ENCODE measurements around the gene POFUT2. TPM values are rescaled to one million over a fixed set of nuclear protein-coding genes. Genes with fewer than 3 reads are reported as not detected.

The POFUT2 gene
- total RNA-seq, 4 donors from 2014 or later = 6.2 to 49.7 (median 24.6) TPM

DNA sequence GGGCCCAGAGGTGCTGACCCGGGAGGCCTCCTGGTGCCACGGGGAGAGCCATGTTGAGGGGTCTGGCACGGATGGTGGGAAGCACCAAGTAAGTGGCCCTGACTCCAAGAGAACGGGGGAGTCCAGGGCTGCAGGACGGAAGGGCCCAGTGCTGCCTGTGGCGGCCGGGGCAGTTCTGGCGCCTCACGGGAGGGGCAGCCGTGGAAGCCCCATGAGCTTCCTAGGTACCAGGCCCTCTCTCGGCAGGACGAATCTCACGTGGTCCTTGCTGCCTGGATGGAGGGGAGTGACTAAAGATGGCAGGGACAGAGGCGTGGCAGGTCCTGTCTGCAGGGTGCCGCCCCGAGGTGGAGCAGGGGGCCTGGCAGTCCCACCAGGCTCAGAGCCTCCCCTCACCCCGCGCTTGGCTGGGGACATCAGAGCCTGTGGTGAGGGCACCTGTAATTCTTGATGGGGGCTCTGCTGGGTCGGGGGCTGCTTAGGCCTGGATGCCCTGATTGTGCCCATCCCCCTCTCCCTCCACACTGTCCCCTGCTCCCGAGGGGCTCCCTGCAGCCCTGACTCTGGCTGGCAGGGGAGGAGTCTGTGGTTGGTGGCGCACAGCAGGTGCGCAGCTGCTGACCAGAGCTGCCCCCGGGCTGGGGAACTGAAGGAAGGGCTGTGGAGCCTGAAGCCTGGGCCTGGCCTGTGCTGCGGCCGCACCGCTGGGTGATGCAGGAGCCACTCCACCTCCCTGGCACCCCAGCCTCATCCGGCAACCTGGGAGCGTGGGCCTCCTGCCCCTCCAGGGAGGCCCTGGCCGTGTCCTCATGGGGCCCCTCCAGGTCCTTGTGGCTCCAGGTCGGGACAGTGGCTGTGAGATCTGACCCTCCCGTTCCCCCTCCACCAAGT lies 31.4 kb downstream of the POFUT2 start:
- intact Hi-C loops (cut with DNase I; ENCODE audit: low total_unique reads) = no loop called here
- Histone ChIP-seq H3K27ac (no peak overlapping the region), H3K27me3 (peaks cover 0 to 2% of the 10 kb centered on the region in 2 donors), H3K36me3 (no peaks in the 10 kb centered on the region), H3K9me3 (no peaks in the 10 kb centered on the region), H3K4me3 (no peak overlapping the region), H3K4me1 (no peaks in the 10 kb centered on the region)
- TF ChIP-seq POLR2A (IDR thresholded peaks at IDR 0.05) = no peak
- TF ChIP-seq, protein P1, sequence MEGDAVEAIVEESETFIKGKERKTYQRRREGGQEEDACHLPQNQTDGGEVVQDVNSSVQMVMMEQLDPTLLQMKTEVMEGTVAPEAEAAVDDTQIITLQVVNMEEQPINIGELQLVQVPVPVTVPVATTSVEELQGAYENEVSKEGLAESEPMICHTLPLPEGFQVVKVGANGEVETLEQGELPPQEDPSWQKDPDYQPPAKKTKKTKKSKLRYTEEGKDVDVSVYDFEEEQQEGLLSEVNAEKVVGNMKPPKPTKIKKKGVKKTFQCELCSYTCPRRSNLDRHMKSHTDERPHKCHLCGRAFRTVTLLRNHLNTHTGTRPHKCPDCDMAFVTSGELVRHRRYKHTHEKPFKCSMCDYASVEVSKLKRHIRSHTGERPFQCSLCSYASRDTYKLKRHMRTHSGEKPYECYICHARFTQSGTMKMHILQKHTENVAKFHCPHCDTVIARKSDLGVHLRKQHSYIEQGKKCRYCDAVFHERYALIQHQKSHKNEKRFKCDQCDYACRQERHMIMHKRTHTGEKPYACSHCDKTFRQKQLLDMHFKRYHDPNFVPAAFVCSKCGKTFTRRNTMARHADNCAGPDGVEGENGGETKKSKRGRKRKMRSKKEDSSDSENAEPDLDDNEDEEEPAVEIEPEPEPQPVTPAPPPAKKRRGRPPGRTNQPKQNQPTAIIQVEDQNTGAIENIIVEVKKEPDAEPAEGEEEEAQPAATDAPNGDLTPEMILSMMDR (IDR thresholded peaks at IDR 0.05) = no peak
- DNase-seq = no peak

DNA sequence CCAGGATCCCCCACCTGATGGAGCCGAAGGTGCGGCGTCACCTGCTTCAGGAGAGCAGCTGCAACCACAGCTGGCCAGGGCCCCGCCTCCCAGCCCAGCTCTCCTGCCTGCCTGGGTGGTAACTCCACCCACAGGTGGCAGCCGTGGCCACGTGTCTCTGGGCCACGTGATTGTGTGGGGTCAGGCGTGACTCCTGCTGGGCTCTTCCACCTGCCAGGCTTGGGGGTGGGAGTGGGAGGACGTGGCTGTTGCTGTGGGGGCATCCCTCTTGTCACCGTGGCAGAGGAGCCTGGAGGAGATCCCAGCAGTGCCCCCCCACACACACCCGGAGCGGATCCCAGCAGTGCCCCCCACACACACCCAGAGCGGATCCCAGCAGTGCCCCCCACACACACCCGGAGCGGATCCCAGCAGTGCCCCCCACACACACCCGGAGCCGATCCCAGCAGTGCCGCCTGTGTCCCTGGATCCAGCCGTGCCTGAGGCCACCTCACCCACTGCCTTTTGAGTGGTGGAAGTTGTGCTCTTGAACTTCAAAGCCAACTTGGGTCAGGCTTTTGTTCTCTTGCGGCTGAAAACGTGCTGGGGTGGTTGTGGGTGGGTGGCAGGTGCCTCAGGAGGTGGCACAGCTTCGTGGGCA lies 32.2 kb downstream of the POFUT2 start:
- TF ChIP-seq POLR2A (IDR thresholded peaks at IDR 0.05) = no peak
- TF ChIP-seq, protein P1 (IDR thresholded peaks at IDR 0.05) = no peak
- H3K4me3 ChIP-seq = no peak overlapping the region
- no peak for DNase-seq

DNA sequence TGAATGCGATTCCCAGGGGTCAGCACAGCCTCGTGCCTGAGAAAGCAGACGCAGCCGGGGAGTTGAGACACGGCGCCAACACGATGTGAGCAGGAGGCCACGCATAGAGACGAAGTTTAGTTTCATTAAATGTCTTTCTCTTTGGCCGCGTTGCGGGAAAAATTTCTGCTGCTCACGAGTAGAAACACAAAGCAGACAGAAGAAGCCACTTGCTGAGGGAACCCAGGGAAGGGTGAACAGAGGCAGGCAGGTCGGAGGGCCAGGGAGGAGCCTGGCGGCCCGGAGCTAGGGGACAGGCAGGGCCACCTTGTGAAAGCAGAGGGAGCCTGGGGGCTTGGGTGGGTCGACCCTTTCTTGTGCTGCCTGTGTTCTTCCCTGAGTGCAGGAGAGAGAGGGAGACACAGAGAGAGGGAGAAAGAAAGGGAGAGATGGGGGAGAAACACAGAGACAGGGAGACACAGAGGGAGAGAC lies 33.2 kb downstream of the POFUT2 start:
- no peak overlapping the region for H3K4me3 ChIP-seq
- no peaks in the 10 kb centered on the region for H3K4me1 ChIP-seq
- no peak for TF ChIP-seq POLR2A (IDR thresholded peaks at IDR 0.05)
- TF ChIP-seq, protein P1 (IDR thresholded peaks at IDR 0.05) = no peak
- no peaks in the 10 kb centered on the region for H3K36me3 ChIP-seq
- intact Hi-C loops (cut with DNase I; ENCODE audit: low total_unique reads) = no loop called here
- no peaks in the 10 kb centered on the region for H3K9me3 ChIP-seq
- peaks cover 0 to 2% of the 10 kb centered on the region in 2 donors for H3K27me3 ChIP-seq
- H3K27ac ChIP-seq = no peak overlapping the region
- DNase-seq = no peak

More for the DNA sequence above, 32.2 kb downstream of the POFUT2 start:
- Histone ChIP-seq H3K27me3 (peaks cover 0 to 2% of the 10 kb centered on the region in 2 donors), H3K4me1 (no peaks in the 10 kb centered on the region), H3K27ac (no peak overlapping the region), H3K36me3 (no peaks in the 10 kb centered on the region), H3K9me3 (no peaks in the 10 kb centered on the region)
- intact Hi-C loops (cut with DNase I; ENCODE audit: low total_unique reads) = no loop called here

DNA sequence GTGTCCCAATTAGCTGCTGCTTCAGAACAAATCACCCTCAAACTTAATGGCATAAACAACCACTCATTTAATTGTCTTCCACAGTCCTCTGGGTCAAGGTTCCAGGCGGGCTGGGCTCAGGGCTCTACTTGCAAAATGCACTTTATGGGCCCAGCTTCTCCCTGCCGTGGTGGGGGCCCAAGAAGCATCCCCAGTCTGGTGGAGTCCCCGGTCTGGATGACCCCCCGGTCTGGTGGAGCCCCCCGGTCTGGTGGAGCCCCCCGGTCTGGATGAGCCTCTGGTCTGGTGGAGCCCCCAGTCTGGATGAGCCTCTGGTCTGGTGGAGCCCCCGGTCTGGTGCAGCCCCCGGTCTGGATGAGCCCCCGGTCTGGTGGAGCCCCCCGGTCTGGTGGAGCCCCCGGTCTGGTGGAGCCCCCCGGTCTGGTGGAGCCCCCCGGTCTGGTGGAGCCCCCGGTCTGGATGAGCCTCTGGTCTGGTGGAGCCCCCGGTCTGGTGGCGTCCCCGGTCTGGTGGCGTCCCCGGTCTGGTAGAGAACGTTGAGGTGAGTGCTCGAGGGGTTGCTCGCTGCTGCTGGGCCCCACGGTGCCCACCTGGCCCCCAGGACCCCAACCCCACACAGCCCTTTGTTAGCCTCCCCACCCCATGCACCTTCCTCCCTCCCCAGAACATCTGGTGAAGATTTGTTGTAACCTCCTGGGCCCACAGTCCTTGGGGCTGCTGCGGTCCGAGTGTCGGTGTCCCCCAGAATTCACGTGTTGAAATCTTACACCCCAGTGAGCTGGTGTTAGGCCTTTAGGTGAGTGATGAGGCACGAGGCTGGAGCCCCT lies 33.8 kb downstream of the POFUT2 start:
- intact Hi-C loops (cut with DNase I; ENCODE audit: low total_unique reads) = no loop called here
- Histone ChIP-seq H3K4me1 (no peaks in the 10 kb centered on the region), H3K9me3 (no peaks in the 10 kb centered on the region), H3K36me3 (no peaks in the 10 kb centered on the region), H3K4me3 (no peak overlapping the region), H3K27ac (no peak overlapping the region), H3K27me3 (peaks cover 0 to 2% of the 10 kb centered on the region in 2 donors)
- no peak for DNase-seq
- no peak for TF ChIP-seq POLR2A (IDR thresholded peaks at IDR 0.05)
- TF ChIP-seq, protein P1 (IDR thresholded peaks at IDR 0.05) = no peak
